ENCODE results near the gene CCDC82. TPM values are rescaled to one million over a fixed set of nuclear protein-coding genes. Genes with fewer than 3 reads are reported as not detected.

Gene CCDC82
- total RNA-seq, 2 experiments from 2014 or later, result 23.7 to 24.4 TPM

GRCh38 chr11:96329419-96329818 is 60.3 kb downstream of the CCDC82 start:
- H3K4me1 ChIP-seq (ENCODE audit: insufficient read depth, low read length), result peaks cover 17% of the 10 kb centered on the region
- Mint-ChIP-seq H3K9me3 (no peaks in the 10 kb centered on the region), H3K27ac (peak overlapping the region; percentile 72), H3K4me3 (peak overlapping the region; percentile 5), H3K27me3 (no peaks in the 10 kb centered on the region), H3K36me3 (ENCODE audit: low read depth) (peaks cover 66% of the 10 kb centered on the region), H3K4me1 (ENCODE audit: low read depth) (peaks cover 82% of the 10 kb centered on the region)
- TF ChIP-seq, protein P1, sequence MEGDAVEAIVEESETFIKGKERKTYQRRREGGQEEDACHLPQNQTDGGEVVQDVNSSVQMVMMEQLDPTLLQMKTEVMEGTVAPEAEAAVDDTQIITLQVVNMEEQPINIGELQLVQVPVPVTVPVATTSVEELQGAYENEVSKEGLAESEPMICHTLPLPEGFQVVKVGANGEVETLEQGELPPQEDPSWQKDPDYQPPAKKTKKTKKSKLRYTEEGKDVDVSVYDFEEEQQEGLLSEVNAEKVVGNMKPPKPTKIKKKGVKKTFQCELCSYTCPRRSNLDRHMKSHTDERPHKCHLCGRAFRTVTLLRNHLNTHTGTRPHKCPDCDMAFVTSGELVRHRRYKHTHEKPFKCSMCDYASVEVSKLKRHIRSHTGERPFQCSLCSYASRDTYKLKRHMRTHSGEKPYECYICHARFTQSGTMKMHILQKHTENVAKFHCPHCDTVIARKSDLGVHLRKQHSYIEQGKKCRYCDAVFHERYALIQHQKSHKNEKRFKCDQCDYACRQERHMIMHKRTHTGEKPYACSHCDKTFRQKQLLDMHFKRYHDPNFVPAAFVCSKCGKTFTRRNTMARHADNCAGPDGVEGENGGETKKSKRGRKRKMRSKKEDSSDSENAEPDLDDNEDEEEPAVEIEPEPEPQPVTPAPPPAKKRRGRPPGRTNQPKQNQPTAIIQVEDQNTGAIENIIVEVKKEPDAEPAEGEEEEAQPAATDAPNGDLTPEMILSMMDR (IDR thresholded peaks at IDR 0.05), result no peak
- no peak overlapping the region for H3K4me3 ChIP-seq (ENCODE audit: low read length)
- H3K27me3 ChIP-seq (ENCODE audit: control insufficient read depth in 1 of 2, insufficient read depth in 2 of 2, low read length in 2 of 2), result no peaks in the 10 kb centered on the region
- DNase-seq (no peak), ATAC-seq (ENCODE audit: poor library complexity) (no peak)
- no peaks in the 10 kb centered on the region for H3K9me3 ChIP-seq (ENCODE audit: control insufficient read depth in 1 of 2, insufficient read depth in 1 of 2, low read length in 2 of 2)
- CTCF ChIA-PET, result interaction anchor here (0.9 kb wide), 1 partner anchor 118 kb away, joined by 3 read pairs; no protein-coding TSS in a partner anchor
- no peak overlapping the region for H3K27ac ChIP-seq (ENCODE audit: low read depth in 1 of 2, low read length in 2 of 2)
- intact Hi-C loops (cut with DNase I, micrococcal nuclease), result no loop called here
- peaks cover 10% of the 10 kb centered on the region for H3K36me3 ChIP-seq (ENCODE audit: insufficient read depth, low read length)
- POLR2A ChIA-PET, result interaction anchor here (1.8 kb wide), 1 partner anchor 11 kb away, joined by 5 read pairs; no protein-coding TSS in a partner anchor

DNA sequence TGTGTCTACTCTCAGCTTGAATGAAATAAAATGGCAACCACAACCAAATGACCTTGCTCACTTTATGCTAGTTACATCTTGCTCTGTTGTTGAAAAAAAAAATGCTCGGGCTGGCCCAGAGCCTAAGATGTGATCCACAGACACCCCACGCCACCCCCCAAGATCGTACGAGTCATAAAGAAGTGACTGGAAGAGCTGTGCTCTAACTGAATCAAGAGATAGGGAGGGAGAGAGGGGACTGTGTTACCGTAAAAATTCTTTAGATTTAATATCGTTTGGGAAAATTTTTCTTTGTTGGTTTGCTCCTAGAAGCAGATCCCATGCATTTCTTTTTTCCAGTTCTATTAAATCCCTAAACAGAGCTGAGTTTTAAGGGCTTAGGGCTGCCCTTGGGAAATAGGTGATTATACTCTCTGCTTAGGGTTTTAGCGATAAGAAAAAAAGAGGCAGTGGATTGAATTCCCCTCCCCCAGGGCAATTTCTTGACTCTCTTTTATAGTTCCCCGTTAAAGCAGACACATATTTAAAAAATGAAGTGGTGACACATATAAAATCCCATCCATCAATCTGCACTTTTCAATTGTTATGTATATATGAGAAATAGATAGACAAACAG is 61.2 kb downstream of the CCDC82 start:
- H3K36me3 Mint-ChIP-seq (ENCODE audit: low read depth), result peaks cover 69% of the 10 kb centered on the region
- intact Hi-C loops (cut with DNase I, micrococcal nuclease), result no loop called here
- TF ChIP-seq, protein P1 (IDR thresholded peaks at IDR 0.05), result no peak
- Histone ChIP-seq H3K36me3 (ENCODE audit: insufficient read depth, low read length) (peaks cover 10% of the 10 kb centered on the region), H3K27ac (ENCODE audit: low read depth in 1 of 2, low read length in 2 of 2) (no peak overlapping the region), H3K4me1 (ENCODE audit: insufficient read depth, low read length) (peaks cover 17% of the 10 kb centered on the region), H3K4me3 (ENCODE audit: low read length) (no peak overlapping the region), H3K9me3 (ENCODE audit: control insufficient read depth in 1 of 2, insufficient read depth in 1 of 2, low read length in 2 of 2) (no peaks in the 10 kb centered on the region), H3K27me3 (ENCODE audit: control insufficient read depth in 1 of 2, insufficient read depth in 2 of 2, low read length in 2 of 2) (no peaks in the 10 kb centered on the region)
- H3K9me3 Mint-ChIP-seq, result no peaks in the 10 kb centered on the region
- H3K27ac Mint-ChIP-seq, result peak overlapping the region; percentile 72
- peaks cover 82% of the 10 kb centered on the region for H3K4me1 Mint-ChIP-seq (ENCODE audit: low read depth)
- ChIA-PET CTCF (interaction anchor here (1.2 kb wide), 1 partner anchor 15 kb away, joined by 4 read pairs; no protein-coding TSS in a partner anchor), POLR2A (interaction anchor here (0.6 to 1.4 kb wide), 4 partner anchors 12 to 269 kb away, joined by 3 to 4 read pairs (median 4); partner anchors contain the start of gene MAML2)
- H3K4me3 Mint-ChIP-seq, result no peak overlapping the region
- no peaks in the 10 kb centered on the region for H3K27me3 Mint-ChIP-seq
- DNase-seq, result no peak
- ATAC-seq (ENCODE audit: poor library complexity), result no peak

- Histone ChIP-seq H3K36me3 (ENCODE audit: insufficient read depth, low read length) (peaks cover 10% of the 10 kb centered on the region), H3K4me3 (ENCODE audit: low read length) (no peak overlapping the region), H3K27ac (ENCODE audit: low read depth in 1 of 2, low read length in 2 of 2) (no peak overlapping the region), H3K4me1 (ENCODE audit: insufficient read depth, low read length) (peaks cover 13% of the 10 kb centered on the region), H3K9me3 (ENCODE audit: control insufficient read depth in 1 of 2, insufficient read depth in 1 of 2, low read length in 2 of 2) (no peaks in the 10 kb centered on the region), H3K27me3 (ENCODE audit: control insufficient read depth in 1 of 2, insufficient read depth in 2 of 2, low read length in 2 of 2) (no peaks in the 10 kb centered on the region)
- POLR2A ChIA-PET, result no interaction called here
- DNase-seq (no peak), ATAC-seq (ENCODE audit: poor library complexity) (no peak)
- H3K27me3 Mint-ChIP-seq, result no peaks in the 10 kb centered on the region
- peak overlapping the region; percentile 47 for H3K27ac Mint-ChIP-seq
- TF ChIP-seq, protein P1 (IDR thresholded peaks at IDR 0.05), result no peak
- CTCF ChIA-PET, result no interaction called here
- intact Hi-C loops (cut with DNase I, micrococcal nuclease), result no loop called here
- peaks cover 82% of the 10 kb centered on the region for H3K4me1 Mint-ChIP-seq (ENCODE audit: low read depth)
- no peak overlapping the region for H3K4me3 Mint-ChIP-seq
- peaks cover 72% of the 10 kb centered on the region for H3K36me3 Mint-ChIP-seq (ENCODE audit: low read depth)
- no peaks in the 10 kb centered on the region for H3K9me3 Mint-ChIP-seq
These were observed 62.8 kb downstream of the CCDC82 start for GRCh38 chr11:96326959-96327358.

All from CD4-positive, alpha-beta T cell (primary cell).